Measurements from ENCODE around the gene FOXF1. TPM values are rescaled to one million over a fixed set of nuclear protein-coding genes. Genes with fewer than 3 reads are reported as not detected.
A peak's percentile ranks its signal among the peaks of the same experiment; 100 is the strongest.

The FOXF1 gene
- total RNA-seq, 1 donor from 2014 or later = 0.33 TPM

DNA sequence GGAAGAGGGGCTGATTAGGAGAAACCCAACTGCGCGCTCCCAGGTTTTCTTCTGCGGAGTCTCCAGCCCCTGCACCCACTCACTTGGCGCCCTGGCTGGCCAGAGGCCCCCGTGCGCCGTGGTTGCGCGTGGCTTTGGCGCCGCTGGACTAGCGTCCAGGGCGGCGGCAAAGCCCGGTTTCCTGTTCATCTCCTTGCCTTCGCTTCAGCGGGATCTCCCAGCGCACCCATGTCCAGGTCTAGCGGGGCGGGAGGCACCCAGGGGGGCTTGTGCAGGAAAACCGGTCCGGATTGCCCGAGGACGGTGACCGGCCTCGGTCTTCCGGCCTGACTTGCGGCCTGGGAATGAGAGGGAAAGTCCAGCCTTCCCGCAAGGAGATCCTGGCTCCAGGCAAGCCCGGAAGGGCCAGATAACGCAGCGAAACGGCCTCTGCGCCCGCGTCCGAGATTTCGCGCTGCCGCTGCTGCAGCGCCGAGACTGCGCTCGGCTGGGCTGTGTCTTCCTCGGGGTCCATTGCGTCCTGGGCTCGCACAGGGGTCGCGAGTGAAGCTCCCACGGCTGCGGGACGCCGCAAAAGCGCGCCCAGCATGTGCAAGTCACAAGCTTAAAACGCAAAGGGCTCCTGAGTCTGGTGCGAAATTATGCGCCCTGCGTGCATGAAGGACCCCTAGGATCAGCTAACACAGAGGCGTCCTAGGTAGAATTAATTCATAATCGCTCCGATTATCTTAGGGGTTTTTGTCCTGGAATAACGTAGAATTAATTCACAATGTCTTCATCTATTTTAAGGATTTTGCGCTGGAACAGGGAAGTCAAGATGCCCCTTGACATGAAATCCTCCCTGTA is 5.7 kb downstream of the FOXF1 start:
- Histone ChIP-seq H3K27me3 (ENCODE audit: low read depth) (peaks cover 100% of the 10 kb centered on the region), H3K4me3 (peak overlapping the region; percentile 43), H3K36me3 (no peaks in the 10 kb centered on the region), H3K27ac (replicated peaks) (no peak overlapping the region), H3K4me1 (peaks cover 31% of the 10 kb centered on the region), H3K9me3 (replicated peaks) (no peaks in the 10 kb centered on the region)
- DNase-seq = no peak
- no peak for TF ChIP-seq CTCF (IDR thresholded peaks at IDR 0.05; ENCODE audit: borderline replicate concordance)
- intact Hi-C loops (cut with micrococcal nuclease) = loop anchor here (5.0 to 10.0 kb wide), 2 partner anchors 171 to 444 kb away; no protein-coding TSS in a partner anchor

- intact Hi-C loops (cut with micrococcal nuclease) = loop anchor here (5.0 to 10.0 kb wide), 2 partner anchors 172 to 444 kb away; no protein-coding TSS in a partner anchor
- Histone ChIP-seq H3K27ac (replicated peaks) (no peak overlapping the region), H3K36me3 (no peaks in the 10 kb centered on the region), H3K9me3 (replicated peaks) (no peaks in the 10 kb centered on the region), H3K4me1 (peaks cover 26% of the 10 kb centered on the region), H3K4me3 (no peak overlapping the region), H3K27me3 (ENCODE audit: low read depth) (peaks cover 100% of the 10 kb centered on the region)
- no peak for TF ChIP-seq CTCF (IDR thresholded peaks at IDR 0.05; ENCODE audit: borderline replicate concordance)
- DNase-seq = no peak
Measured at GRCh38 chr16:86516623-86517003, 6.3 kb downstream of the FOXF1 start.

DNA sequence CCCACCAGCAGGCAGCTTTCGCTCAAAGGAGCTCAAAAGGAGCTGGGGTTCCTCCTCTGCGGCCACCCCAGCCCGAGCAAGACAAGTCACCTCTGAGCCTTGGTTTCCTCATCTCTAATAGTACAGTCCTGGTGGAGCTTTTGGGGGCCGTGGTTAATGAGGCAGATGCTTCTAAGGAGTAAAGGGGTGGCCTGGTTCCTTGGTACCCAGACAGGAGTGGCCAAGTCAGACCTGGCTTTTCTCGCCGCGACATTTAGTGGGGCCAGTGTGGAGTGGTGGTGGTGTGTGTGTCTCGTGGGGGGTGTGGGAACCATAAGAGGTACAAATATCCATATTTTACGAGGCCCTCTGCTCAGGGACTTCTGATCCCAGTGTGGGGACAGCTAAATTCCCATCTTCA is 6.7 kb downstream of the FOXF1 start:
- no peak for TF ChIP-seq CTCF (IDR thresholded peaks at IDR 0.05; ENCODE audit: borderline replicate concordance)
- Histone ChIP-seq H3K36me3 (no peaks in the 10 kb centered on the region), H3K27me3 (ENCODE audit: low read depth) (peaks cover 100% of the 10 kb centered on the region), H3K4me1 (peaks cover 23% of the 10 kb centered on the region), H3K4me3 (no peak overlapping the region), H3K9me3 (replicated peaks) (no peaks in the 10 kb centered on the region), H3K27ac (replicated peaks) (no peak overlapping the region)
- intact Hi-C loops (cut with micrococcal nuclease) = loop anchor here (5.0 to 10.0 kb wide), 2 partner anchors 172 to 445 kb away; no protein-coding TSS in a partner anchor
- DNase-seq = no peak

- no peak overlapping the region for H3K4me3 ChIP-seq
- H3K9me3 ChIP-seq (replicated peaks) = no peaks in the 10 kb centered on the region
- H3K27me3 ChIP-seq (ENCODE audit: low read depth) = peaks cover 100% of the 10 kb centered on the region
- peak; percentile 82 for TF ChIP-seq CTCF (IDR thresholded peaks at IDR 0.05; ENCODE audit: borderline replicate concordance)
- DNase-seq = peak; percentile 51
- H3K36me3 ChIP-seq = no peaks in the 10 kb centered on the region
- no peak overlapping the region for H3K27ac ChIP-seq (replicated peaks)
- intact Hi-C loops (cut with micrococcal nuclease) = loop anchor here (5.0 to 10.0 kb wide), 2 partner anchors 173 to 445 kb away; no protein-coding TSS in a partner anchor
- H3K4me1 ChIP-seq = peaks cover 23% of the 10 kb centered on the region
Measured at GRCh38 chr16:86517652-86518258, 7.4 kb downstream of the FOXF1 start.

DNA sequence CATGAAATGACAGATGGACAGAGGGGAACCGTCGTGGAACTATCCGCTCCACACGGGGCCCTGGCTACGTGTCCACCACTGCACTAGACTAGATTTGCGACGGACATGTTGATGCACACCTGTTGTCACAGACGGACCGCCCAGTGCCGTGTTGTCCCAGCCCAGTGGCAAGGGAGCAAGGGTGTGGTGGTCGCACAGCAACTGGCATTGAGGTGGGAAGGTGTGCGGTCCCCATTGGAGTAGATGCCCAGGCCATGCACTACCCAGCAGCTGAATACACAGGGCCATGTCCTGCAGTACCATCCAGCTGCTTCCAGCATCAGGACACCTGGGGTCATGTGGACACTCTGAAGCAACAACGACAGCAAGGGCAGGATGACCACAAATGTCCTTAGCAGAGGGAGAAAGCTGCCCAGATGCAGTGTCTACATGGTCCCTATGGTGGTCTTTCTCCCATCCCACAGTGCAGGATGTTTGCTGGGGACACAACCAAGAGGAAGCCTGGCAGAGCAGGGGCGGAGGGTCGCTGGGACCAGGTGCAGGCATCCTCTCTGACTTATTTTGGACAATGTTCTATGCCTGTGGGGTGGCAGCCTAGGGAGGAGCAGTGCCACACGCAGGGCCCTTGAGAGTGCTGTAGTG is 8.8 kb downstream of the FOXF1 start:
- no peak for TF ChIP-seq CTCF (IDR thresholded peaks at IDR 0.05; ENCODE audit: borderline replicate concordance)
- intact Hi-C loops (cut with micrococcal nuclease) = loop anchor here (5.0 to 10.0 kb wide), 2 partner anchors 174 to 447 kb away; no protein-coding TSS in a partner anchor
- Histone ChIP-seq H3K4me1 (peaks cover 23% of the 10 kb centered on the region), H3K9me3 (replicated peaks) (no peaks in the 10 kb centered on the region), H3K27ac (replicated peaks) (no peak overlapping the region), H3K4me3 (no peak overlapping the region), H3K27me3 (ENCODE audit: low read depth) (peaks cover 100% of the 10 kb centered on the region), H3K36me3 (no peaks in the 10 kb centered on the region)
- no peak for DNase-seq
